Measurements from ENCODE around the gene KRT2. TPM values are rescaled to one million over a fixed set of nuclear protein-coding genes. Genes with fewer than 3 reads are reported as not detected.

The KRT2 gene
- total RNA-seq, 2 donors from 2014 or later: not detected

DNA sequence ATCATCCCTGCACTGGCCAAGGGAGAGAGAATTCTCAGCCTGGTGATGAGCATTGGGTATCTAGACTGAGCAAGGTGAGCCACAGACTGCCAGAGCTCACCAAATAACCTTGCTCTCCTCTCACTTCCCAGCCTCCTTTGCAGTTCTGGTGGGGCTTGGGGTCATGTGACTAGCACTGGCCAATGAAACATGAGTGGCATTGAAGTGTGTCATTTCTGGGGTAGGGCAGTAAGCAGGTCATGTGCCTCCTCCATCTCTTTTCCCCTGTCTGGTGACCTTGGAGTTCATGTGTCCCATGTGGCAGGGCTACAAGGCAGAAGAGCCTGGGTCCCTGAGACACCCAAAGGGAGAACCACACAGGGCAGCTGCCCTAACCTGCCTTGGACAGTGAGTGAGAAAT is 47.2 kb downstream of the KRT2 start:
- DNase-seq (no peak), ATAC-seq (no peak)
- intact Hi-C loops (cut with DNase I): no loop called here
- Histone ChIP-seq H3K27me3 (no peaks in the 10 kb centered on the region), H3K4me3 (no peak overlapping the region), H3K9me3 (no peaks in the 10 kb centered on the region), H3K27ac (no peak overlapping the region), H3K4me1 (no peaks in the 10 kb centered on the region), H3K36me3 (replicated peaks in 1 of 2; ENCODE audit: insufficient read depth in 1 of 2, low read depth in 2 of 2) (no peaks in the 10 kb centered on the region)
- no peak for TF ChIP-seq POLR2A (IDR thresholded peaks at IDR 0.05)
- TF ChIP-seq, protein P1, sequence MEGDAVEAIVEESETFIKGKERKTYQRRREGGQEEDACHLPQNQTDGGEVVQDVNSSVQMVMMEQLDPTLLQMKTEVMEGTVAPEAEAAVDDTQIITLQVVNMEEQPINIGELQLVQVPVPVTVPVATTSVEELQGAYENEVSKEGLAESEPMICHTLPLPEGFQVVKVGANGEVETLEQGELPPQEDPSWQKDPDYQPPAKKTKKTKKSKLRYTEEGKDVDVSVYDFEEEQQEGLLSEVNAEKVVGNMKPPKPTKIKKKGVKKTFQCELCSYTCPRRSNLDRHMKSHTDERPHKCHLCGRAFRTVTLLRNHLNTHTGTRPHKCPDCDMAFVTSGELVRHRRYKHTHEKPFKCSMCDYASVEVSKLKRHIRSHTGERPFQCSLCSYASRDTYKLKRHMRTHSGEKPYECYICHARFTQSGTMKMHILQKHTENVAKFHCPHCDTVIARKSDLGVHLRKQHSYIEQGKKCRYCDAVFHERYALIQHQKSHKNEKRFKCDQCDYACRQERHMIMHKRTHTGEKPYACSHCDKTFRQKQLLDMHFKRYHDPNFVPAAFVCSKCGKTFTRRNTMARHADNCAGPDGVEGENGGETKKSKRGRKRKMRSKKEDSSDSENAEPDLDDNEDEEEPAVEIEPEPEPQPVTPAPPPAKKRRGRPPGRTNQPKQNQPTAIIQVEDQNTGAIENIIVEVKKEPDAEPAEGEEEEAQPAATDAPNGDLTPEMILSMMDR (IDR thresholded peaks at IDR 0.05): no peak

DNA sequence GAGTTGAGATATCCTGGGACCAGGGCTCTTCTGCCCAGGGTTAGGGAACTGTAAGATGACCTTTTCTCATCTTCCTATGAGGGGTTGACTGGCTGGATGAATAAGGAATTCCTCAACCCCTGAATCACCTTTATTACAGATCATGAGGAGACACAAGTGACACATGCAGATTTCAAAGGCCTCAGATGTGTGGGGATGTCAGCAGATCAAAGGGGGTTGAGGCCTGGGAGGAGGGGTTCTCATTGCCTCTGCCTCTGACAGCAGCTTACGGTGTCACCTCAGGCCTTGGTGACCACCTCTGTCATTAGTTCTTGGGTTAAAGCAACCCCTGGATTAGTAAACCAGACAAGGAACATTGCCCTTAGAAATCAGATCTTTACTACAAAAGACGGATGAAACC is 48.7 kb downstream of the KRT2 start:
- no peak overlapping the region for H3K27ac ChIP-seq
- DNase-seq: no peak
- no peak for TF ChIP-seq POLR2A (IDR thresholded peaks at IDR 0.05)
- TF ChIP-seq, protein P1 (IDR thresholded peaks at IDR 0.05): no peak
- 50 to 74% methylated on average over 2 of the region's 2 CpGs for WGBS, 2 donors
- intact Hi-C loops (cut with DNase I): no loop called here
- H3K9me3 ChIP-seq: no peaks in the 10 kb centered on the region
- ATAC-seq: no peak
- no peaks in the 10 kb centered on the region for H3K36me3 ChIP-seq (replicated peaks in 1 of 2; ENCODE audit: insufficient read depth in 1 of 2, low read depth in 2 of 2)
- H3K27me3 ChIP-seq: no peaks in the 10 kb centered on the region
- H3K4me3 ChIP-seq: no peak overlapping the region
- H3K4me1 ChIP-seq: no peaks in the 10 kb centered on the region

DNA sequence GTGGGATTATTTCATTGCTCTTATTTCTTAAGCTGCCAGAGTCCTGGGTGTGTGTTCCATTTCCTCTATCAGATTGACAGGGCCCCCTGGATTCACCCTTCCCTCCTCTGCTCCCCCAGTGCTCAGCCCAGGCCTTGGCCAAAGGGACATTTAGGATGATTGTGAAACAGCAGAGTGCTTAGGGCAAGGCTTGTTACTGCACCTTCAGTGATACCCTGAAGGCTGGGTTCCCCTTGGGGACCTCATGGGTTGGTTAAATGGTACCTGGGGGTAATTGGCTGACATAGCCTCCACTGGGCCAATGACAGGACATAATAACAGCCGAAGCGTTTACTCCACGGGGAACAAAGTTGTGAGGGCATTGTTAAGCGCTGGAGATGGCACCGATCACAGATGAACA is 49.5 kb downstream of the KRT2 start:
- H3K36me3 ChIP-seq (replicated peaks in 1 of 2; ENCODE audit: insufficient read depth in 1 of 2, low read depth in 2 of 2): no peaks in the 10 kb centered on the region
- TF ChIP-seq POLR2A (IDR thresholded peaks at IDR 0.05): no peak
- TF ChIP-seq, protein P1 (IDR thresholded peaks at IDR 0.05): no peak
- H3K27me3 ChIP-seq: no peaks in the 10 kb centered on the region
- DNase-seq: no peak
- no peak overlapping the region for H3K4me3 ChIP-seq
- no peaks in the 10 kb centered on the region for H3K9me3 ChIP-seq
- no peak overlapping the region for H3K27ac ChIP-seq
- WGBS, 2 donors: 84 to 92% methylated on average over 5 of the region's 5 CpGs
- no peak for ATAC-seq
- no peaks in the 10 kb centered on the region for H3K4me1 ChIP-seq
- intact Hi-C loops (cut with DNase I): no loop called here

DNA sequence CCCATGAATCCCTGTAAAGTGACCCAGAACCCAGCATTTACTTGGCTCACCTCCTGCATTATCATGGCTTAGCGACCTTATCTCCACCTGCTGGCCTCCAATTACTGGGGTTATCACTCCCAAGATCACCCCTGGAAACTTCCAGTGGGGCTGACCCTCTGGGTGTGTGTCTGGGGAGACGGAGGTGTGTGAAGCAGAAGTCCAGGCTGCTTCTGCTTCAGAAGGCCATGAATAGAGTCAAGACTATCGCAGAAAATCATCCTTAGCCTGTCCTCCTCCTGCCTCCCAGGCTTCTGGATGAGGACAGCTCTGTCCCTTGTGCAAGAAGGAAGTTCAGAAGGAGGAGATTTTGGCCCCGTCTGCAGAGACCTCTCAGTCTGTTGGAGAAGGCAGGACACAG is 50.3 kb downstream of the KRT2 start:
- 53 to 76% methylated on average over 4 of the region's 4 CpGs for WGBS, 2 donors
- no peak for ATAC-seq
- H3K9me3 ChIP-seq: no peaks in the 10 kb centered on the region
- no peak overlapping the region for H3K27ac ChIP-seq
- H3K4me3 ChIP-seq: no peak overlapping the region
- intact Hi-C loops (cut with DNase I): no loop called here
- H3K27me3 ChIP-seq: no peaks in the 10 kb centered on the region
- H3K36me3 ChIP-seq (replicated peaks in 1 of 2; ENCODE audit: insufficient read depth in 1 of 2, low read depth in 2 of 2): no peaks in the 10 kb centered on the region
- no peak for DNase-seq
- TF ChIP-seq, protein P1 (IDR thresholded peaks at IDR 0.05): no peak
- no peak for TF ChIP-seq POLR2A (IDR thresholded peaks at IDR 0.05)
- H3K4me1 ChIP-seq: no peaks in the 10 kb centered on the region

DNA sequence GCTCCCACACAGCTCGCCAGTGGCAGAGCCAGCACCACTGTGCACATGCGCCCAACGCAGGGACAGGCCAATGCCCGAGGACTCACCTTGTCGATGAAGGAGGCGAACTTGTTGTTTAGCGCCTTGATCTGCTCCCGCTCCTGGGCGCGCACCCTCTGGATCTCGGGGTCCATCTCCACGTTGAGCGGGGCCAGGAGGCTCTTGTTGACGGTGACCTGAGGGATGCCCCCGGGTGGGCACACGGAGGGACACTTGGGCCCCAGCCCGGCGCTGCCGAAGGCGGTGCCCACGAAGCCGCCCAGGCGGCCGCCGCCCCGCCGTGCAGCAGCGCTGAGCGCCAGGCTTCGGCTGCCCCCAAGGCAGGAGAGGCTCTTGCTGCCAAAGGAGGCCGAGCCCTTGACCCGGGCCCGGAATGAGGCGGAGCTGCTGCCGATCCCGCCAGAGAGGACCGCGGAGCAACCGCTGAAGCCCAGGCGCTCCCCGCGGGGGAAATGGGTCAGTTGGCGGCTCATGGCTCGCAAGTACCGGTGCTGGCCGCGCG is 51.0 kb downstream of the KRT2 start, which contains the start of gene KRT72:
KRT72 (minus strand) TSS at position 523 of the 541 bp plus-strand sequence; CDS start at position 512, 11 bp downstream.
- WGBS, 2 donors: 17 to 32% methylated on average over 17 to 31 of the region's 48 CpGs

More for the DNA sequence above, 51.0 kb downstream of the KRT2 start, which contains the start of gene KRT72:
- no peaks in the 10 kb centered on the region for H3K9me3 ChIP-seq
- no peaks in the 10 kb centered on the region for H3K4me1 ChIP-seq
- DNase-seq (no peak), ATAC-seq (no peak)
- no peaks in the 10 kb centered on the region for H3K27me3 ChIP-seq
- no peak within 1 kb of the TSS for H3K4me3 ChIP-seq
- intact Hi-C loops (cut with DNase I): no loop called here
- TF ChIP-seq, protein P1 (IDR thresholded peaks at IDR 0.05): no peak
- no peak for TF ChIP-seq POLR2A (IDR thresholded peaks at IDR 0.05)
- H3K36me3 ChIP-seq (replicated peaks in 1 of 2; ENCODE audit: insufficient read depth in 1 of 2, low read depth in 2 of 2): no peaks in the 10 kb centered on the region
- no peak within 1 kb of the TSS for H3K27ac ChIP-seq

Measured in body of pancreas (tissue), 4 donors.